GM19395 (cell line): ENCODE data around the gene LNX1.

Experiments
- ATAC-seq: cut with Tn5 transposase; IDR thresholded peaks from one replicate; pipeline ENCODE4 v1.9.1; 2021; ENCODE audit warnings: mild to moderate bottlenecking, moderate library complexity; ENCODE audit not compliant: unreplicated experiment

The LNX1 gene

GRCh38 chr4:53591372-53591892, at the start of gene LNX1:
TSS of gene LNX1 (minus strand) at chr4:53591486. CDS start at chr4:53574002, 17,484 bp downstream.
- no peak for ATAC-seq

GRCh38 chr4:53640576-53641453, 49.5 kb upstream of the LNX1 start:
- ATAC-seq: peak; percentile 78

GRCh38 chr4:53638919-53639318, 47.6 kb upstream of the LNX1 start:
- ATAC-seq: no peak

GRCh38 chr4:53637348-53637747, 46.1 kb upstream of the LNX1 start:
- ATAC-seq: no peak

GRCh38 chr4:53635697-53636483, 44.6 kb upstream of the LNX1 start:
- ATAC-seq: no peak

- no peak for ATAC-seq
Measured at GRCh38 chr4:53633608-53634007, 42.3 kb upstream of the LNX1 start.

- no peak for ATAC-seq
Measured at GRCh38 chr4:53629296-53629695, 38.0 kb upstream of the LNX1 start.

GRCh38 chr4:53626491-53626890, 35.2 kb upstream of the LNX1 start:
- no peak for ATAC-seq

GRCh38 chr4:53625888-53626287, 34.6 kb upstream of the LNX1 start:
- ATAC-seq: no peak

- ATAC-seq: no peak
Measured at GRCh38 chr4:53622739-53623151, 31.5 kb upstream of the LNX1 start.

- ATAC-seq: no peak
Measured at GRCh38 chr4:53620956-53621355, 29.7 kb upstream of the LNX1 start.

GRCh38 chr4:53619431-53619830, 28.1 kb upstream of the LNX1 start:
- ATAC-seq: no peak

GRCh38 chr4:53618321-53618720, 27.0 kb upstream of the LNX1 start:
- no peak for ATAC-seq

- ATAC-seq: no peak
Measured at GRCh38 chr4:53617101-53617680, 25.9 kb upstream of the LNX1 start.

- no peak for ATAC-seq
Measured at GRCh38 chr4:53616219-53616618, 24.9 kb upstream of the LNX1 start.

- ATAC-seq: no peak
Measured at GRCh38 chr4:53614591-53614990, 23.3 kb upstream of the LNX1 start.

- no peak for ATAC-seq
Measured at GRCh38 chr4:53613428-53613827, 22.1 kb upstream of the LNX1 start.

GRCh38 chr4:53608649-53609048, 17.4 kb upstream of the LNX1 start:
- no peak for ATAC-seq

GRCh38 chr4:53608242-53608641, 17.0 kb upstream of the LNX1 start:
- ATAC-seq: no peak

- ATAC-seq: no peak
Measured at GRCh38 chr4:53605783-53606182, 14.5 kb upstream of the LNX1 start.

- no peak for ATAC-seq
Measured at GRCh38 chr4:53602390-53602789, 11.1 kb upstream of the LNX1 start.
